ENCODE results near the gene GINS2. TPM values are rescaled to one million over a fixed set of nuclear protein-coding genes. Genes with fewer than 3 reads are reported as not detected.
A peak's percentile ranks its signal among the peaks of the same experiment; 100 is the strongest.

GINS2 gene
- total and polyA plus RNA-seq, 7 donors: 0.93 to 2.0 (median 1.5) TPM

- no peak for TF ChIP-seq CTCF (IDR thresholded peaks at IDR 0.05)
- intact Hi-C loops (cut with DNase I): no loop called here
- Histone ChIP-seq H3K4me1 (peaks cover 48% of the 10 kb centered on the region), H3K9me3 (no peaks in the 10 kb centered on the region), H3K27me3 (ENCODE audit: insufficient read depth in 3 of 3, low read length in 2 of 3) (no peaks in the 10 kb centered on the region), H3K27ac (peak overlapping the region; percentile 77), H3K4me3 (no peak overlapping the region), H3K36me3 (ENCODE audit: insufficient read depth in 1 of 2, low read depth in 1 of 2) (peaks cover 0 to 5% of the 10 kb centered on the region in 2 donors)
- no peak for DNase-seq
- no peak for ATAC-seq
- 91 to 92% (median 91%) methylated on average over 29 to 32 of the region's 32 CpGs for WGBS, 3 donors
Observed at GRCh38 chr16:85642762-85643358, 45.9 kb downstream of the GINS2 start.

- Histone ChIP-seq H3K4me1 (peaks cover 56% of the 10 kb centered on the region), H3K4me3 (peak overlapping the region; percentile 41), H3K27me3 (ENCODE audit: insufficient read depth in 3 of 3, low read length in 2 of 3) (no peaks in the 10 kb centered on the region), H3K9me3 (no peaks in the 10 kb centered on the region), H3K36me3 (ENCODE audit: insufficient read depth in 1 of 2, low read depth in 1 of 2) (peaks cover 0 to 5% of the 10 kb centered on the region in 2 donors), H3K27ac (peak overlapping the region; percentile 77)
- 25 to 30% (median 28%) methylated on average over 12 of the region's 12 CpGs for WGBS, 3 donors
- peak; percentile 77 to 90 for DNase-seq
- no peak for TF ChIP-seq CTCF (IDR thresholded peaks at IDR 0.05)
- peak; percentile 71 to 81 (median 76) for ATAC-seq
- intact Hi-C loops (cut with DNase I): no loop called here
Observed at GRCh38 chr16:85641776-85642176, 47.0 kb downstream of the GINS2 start.

DNA sequence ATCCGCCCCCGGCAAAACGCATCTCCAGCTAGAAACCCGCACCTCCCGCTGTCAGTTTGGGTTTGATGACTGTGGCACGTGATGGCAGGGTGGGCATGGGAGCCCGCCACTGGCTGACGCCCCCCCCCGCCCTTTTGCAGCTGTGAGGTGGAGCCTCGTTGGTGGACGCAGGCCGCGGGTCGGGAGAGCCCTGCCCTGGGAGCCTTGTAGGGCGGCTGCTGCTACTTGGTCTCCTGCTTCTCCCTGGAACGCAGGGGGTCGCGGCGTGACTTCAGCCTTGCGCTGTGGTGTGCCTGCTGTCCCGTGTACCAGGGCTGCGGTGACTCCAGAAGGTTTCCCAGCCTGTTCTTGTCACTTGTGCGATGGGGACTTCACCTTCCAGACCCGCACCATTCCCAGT, 47.4 kb downstream of the GINS2 start:
- intact Hi-C loops (cut with DNase I): no loop called here
- H3K27me3 ChIP-seq (ENCODE audit: insufficient read depth in 3 of 3, low read length in 2 of 3): no peaks in the 10 kb centered on the region
- ATAC-seq: peak in 3 of 4 donors; percentile 0 to 2 (median 1)
- TF ChIP-seq CTCF (IDR thresholded peaks at IDR 0.05): no peak
- peak overlapping the region; percentile 77 for H3K27ac ChIP-seq
- H3K36me3 ChIP-seq (ENCODE audit: insufficient read depth in 1 of 2, low read depth in 1 of 2): peaks cover 0 to 5% of the 10 kb centered on the region in 2 donors
- H3K4me3 ChIP-seq: peak overlapping the region; percentile 41
- DNase-seq: no peak
- whole genome bisulfite sequencing, 3 donors: 60 to 77% (median 72%) methylated on average over 24 of the region's 24 CpGs
- peaks cover 56% of the 10 kb centered on the region for H3K4me1 ChIP-seq
- H3K9me3 ChIP-seq: no peaks in the 10 kb centered on the region

DNA sequence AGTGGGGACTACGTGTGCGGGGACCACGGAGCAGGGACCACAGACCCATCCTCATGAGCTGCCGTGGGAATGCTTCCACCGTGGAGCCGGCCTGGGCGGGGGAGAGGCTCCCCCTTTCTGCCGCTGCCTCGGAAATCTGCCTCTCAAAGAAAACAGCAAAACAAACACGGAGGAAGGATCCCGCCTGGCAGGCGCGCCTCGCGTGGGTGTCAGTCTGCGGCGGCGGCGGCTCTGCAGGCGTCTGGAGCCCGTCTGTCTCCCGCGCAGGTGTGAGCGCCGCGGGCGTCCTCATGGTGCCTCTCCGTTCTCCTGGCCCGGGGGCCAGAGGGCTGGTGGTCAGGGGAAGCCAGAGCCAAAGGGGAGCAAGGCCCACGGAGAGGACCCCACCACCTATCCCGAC, 48.2 kb downstream of the GINS2 start:
- Histone ChIP-seq H3K4me3 (peak overlapping the region; percentile 45), H3K36me3 (ENCODE audit: insufficient read depth in 1 of 2, low read depth in 1 of 2) (peaks cover 0 to 4% of the 10 kb centered on the region in 2 donors), H3K4me1 (peaks cover 56% of the 10 kb centered on the region), H3K9me3 (no peaks in the 10 kb centered on the region), H3K27me3 (ENCODE audit: insufficient read depth in 3 of 3, low read length in 2 of 3) (no peaks in the 10 kb centered on the region), H3K27ac (peak overlapping the region; percentile 77)
- ATAC-seq: no peak
- TF ChIP-seq CTCF (IDR thresholded peaks at IDR 0.05): no peak
- WGBS, 3 donors: 89 to 95% (median 93%) methylated on average over 23 to 31 of the region's 31 CpGs
- no peak for DNase-seq
- intact Hi-C loops (cut with DNase I): no loop called here

DNA sequence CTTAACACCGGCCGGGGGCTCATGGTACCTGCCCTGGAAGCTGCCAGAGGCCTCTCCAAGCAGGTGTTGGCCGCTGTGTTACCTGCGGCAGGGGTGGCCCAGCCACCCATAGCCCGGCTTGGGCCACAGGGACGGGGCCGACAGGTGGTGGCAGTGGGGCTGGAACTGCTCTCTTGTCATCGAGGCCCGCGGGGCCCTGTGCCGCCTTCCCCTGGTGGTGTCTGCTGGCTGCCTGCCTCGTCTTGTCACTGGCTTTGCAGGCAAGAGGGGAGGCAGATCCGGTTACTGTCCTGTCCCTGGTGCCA, 48.5 kb downstream of the GINS2 start:
- intact Hi-C loops (cut with DNase I): no loop called here
- H3K36me3 ChIP-seq (ENCODE audit: insufficient read depth in 1 of 2, low read depth in 1 of 2): peaks cover 0 to under 1% of the 10 kb centered on the region in 2 donors
- ATAC-seq (peak in 2 of 4 donors; percentile 2 to 4), DNase-seq (no peak)
- peak overlapping the region; percentile 77 for H3K27ac ChIP-seq
- peaks cover 56% of the 10 kb centered on the region for H3K4me1 ChIP-seq
- no peak for TF ChIP-seq CTCF (IDR thresholded peaks at IDR 0.05)
- no peaks in the 10 kb centered on the region for H3K27me3 ChIP-seq (ENCODE audit: insufficient read depth in 3 of 3, low read length in 2 of 3)
- peak overlapping the region; percentile 45 for H3K4me3 ChIP-seq
- H3K9me3 ChIP-seq: no peaks in the 10 kb centered on the region
- 62 to 96% (median 68%) methylated on average over 10 to 13 of the region's 13 CpGs for WGBS, 3 donors

Measured in psoas muscle (tissue), 8 donors.